ENCODE results near the gene TSC22D3. TPM values are rescaled to one million over a fixed set of nuclear protein-coding genes. Genes with fewer than 3 reads are reported as not detected.

The TSC22D3 gene
- total and polyA plus RNA-seq, 4 donors = 117 to 447 (median 303) TPM

- DNase-seq (peak; percentile 72 to 86 (median 83)), ATAC-seq (ENCODE audit: insufficient read depth, low FRiP score) (peak; percentile 46)
- no peak for TF ChIP-seq CTCF (IDR thresholded peaks at IDR 0.05; ENCODE audit: control extremely low read depth, extremely low read depth)
- peak overlapping the region in 1 of 2 donors; percentile 58 for H3K9ac ChIP-seq (ENCODE audit: insufficient read depth in 1 of 2, low read length in 2 of 2)
- peaks cover 0 to 29% (median 7%) of the 10 kb centered on the region in 3 donors for H3K27me3 ChIP-seq (ENCODE audit: control insufficient read depth in 3 of 3, insufficient read depth in 3 of 3, low read length in 2 of 3)
- H3K27ac ChIP-seq (ENCODE audit: low read depth in 1 of 2, low read length in 1 of 2) = peak overlapping the region; percentile 79 to 98
- peak overlapping the region; percentile 46 for H3K4me3 ChIP-seq
- 12 to 39% methylated on average over 28 to 30 of the region's 30 CpGs for WGBS, 2 donors
- H3K9me3 ChIP-seq (ENCODE audit: control insufficient read depth in 4 of 4, insufficient read depth in 3 of 4, low read length in 3 of 4) = no peaks in the 10 kb centered on the region
- peaks cover 0 to 25% (median 7%) of the 10 kb centered on the region in 5 donors for H3K4me1 ChIP-seq (ENCODE audit: control insufficient read depth in 5 of 5, insufficient read depth in 5 of 5, low read length in 5 of 5)
- H3K36me3 ChIP-seq (ENCODE audit: control insufficient read depth in 4 of 4, insufficient read depth in 4 of 4, low read length in 4 of 4) = no peaks in the 10 kb centered on the region
These were observed 98.8 kb downstream of the TSC22D3 start for GRCh38 chrX:107676559-107677378.

- Histone ChIP-seq H3K4me3 (peak overlapping the region; percentile 46), H3K4me1 (ENCODE audit: control insufficient read depth in 5 of 5, insufficient read depth in 5 of 5, low read length in 5 of 5) (peaks cover 0 to 25% (median 7%) of the 10 kb centered on the region in 5 donors), H3K36me3 (ENCODE audit: control insufficient read depth in 4 of 4, insufficient read depth in 4 of 4, low read length in 4 of 4) (no peaks in the 10 kb centered on the region), H3K27ac (ENCODE audit: low read depth in 1 of 2, low read length in 1 of 2) (peak overlapping the region; percentile 79 to 98), H3K9me3 (ENCODE audit: control insufficient read depth in 4 of 4, insufficient read depth in 3 of 4, low read length in 3 of 4) (no peaks in the 10 kb centered on the region), H3K27me3 (ENCODE audit: control insufficient read depth in 3 of 3, insufficient read depth in 3 of 3, low read length in 2 of 3) (peaks cover 0 to 28% (median 7%) of the 10 kb centered on the region in 3 donors), H3K9ac (ENCODE audit: insufficient read depth in 1 of 2, low read length in 2 of 2) (peak overlapping the region in 1 of 2 donors; percentile 58)
- ATAC-seq (ENCODE audit: insufficient read depth, low FRiP score) = no peak
- no peak for TF ChIP-seq CTCF (IDR thresholded peaks at IDR 0.05; ENCODE audit: control extremely low read depth, extremely low read depth)
- peak; percentile 46 to 86 (median 78) for DNase-seq
- 19 to 33% methylated on average over 9 of the region's 9 CpGs for WGBS, 2 donors
These were observed 99.6 kb downstream of the TSC22D3 start for GRCh38 chrX:107675823-107676555.

GRCh38 chrX:107675365-107675654, 100.3 kb downstream of the TSC22D3 start:
- no peak for ATAC-seq (ENCODE audit: insufficient read depth, low FRiP score)
- Histone ChIP-seq H3K4me1 (ENCODE audit: control insufficient read depth in 5 of 5, insufficient read depth in 5 of 5, low read length in 5 of 5) (peaks cover 0 to 25% (median 7%) of the 10 kb centered on the region in 5 donors), H3K27me3 (ENCODE audit: control insufficient read depth in 3 of 3, insufficient read depth in 3 of 3, low read length in 2 of 3) (peaks cover 0 to 21% (median 7%) of the 10 kb centered on the region in 3 donors)

More at GRCh38 chrX:107675365-107675654, 100.3 kb downstream of the TSC22D3 start:
- DNase-seq = no peak
- no peak for TF ChIP-seq CTCF (IDR thresholded peaks at IDR 0.05; ENCODE audit: control extremely low read depth, extremely low read depth)
- H3K36me3 ChIP-seq (ENCODE audit: control insufficient read depth in 4 of 4, insufficient read depth in 4 of 4, low read length in 4 of 4) = no peaks in the 10 kb centered on the region
- H3K4me3 ChIP-seq = no peak overlapping the region
- H3K27ac ChIP-seq (ENCODE audit: low read depth in 1 of 2, low read length in 1 of 2) = peak overlapping the region; percentile 79 to 95
- 10 to 73% methylated on average over 1 of the region's 1 CpG for WGBS, 2 donors
- H3K9me3 ChIP-seq (ENCODE audit: control insufficient read depth in 4 of 4, insufficient read depth in 3 of 4, low read length in 3 of 4) = no peaks in the 10 kb centered on the region
- peak overlapping the region in 1 of 2 donors; percentile 58 for H3K9ac ChIP-seq (ENCODE audit: insufficient read depth in 1 of 2, low read length in 2 of 2)
